GM11168 (cell line): ENCODE measurements around the gene IGF1R.

Experiments used
- in situ Hi-C: fragments of 300-500 bp; cut with MboI; formaldehyde crosslinking; loops from one replicate; pipeline ENCODE4 v1.12.0; 2022; ENCODE audit warnings: low sequenced_read_pairs; ENCODE audit not compliant: unreplicated experiment

Gene IGF1R

DNA sequence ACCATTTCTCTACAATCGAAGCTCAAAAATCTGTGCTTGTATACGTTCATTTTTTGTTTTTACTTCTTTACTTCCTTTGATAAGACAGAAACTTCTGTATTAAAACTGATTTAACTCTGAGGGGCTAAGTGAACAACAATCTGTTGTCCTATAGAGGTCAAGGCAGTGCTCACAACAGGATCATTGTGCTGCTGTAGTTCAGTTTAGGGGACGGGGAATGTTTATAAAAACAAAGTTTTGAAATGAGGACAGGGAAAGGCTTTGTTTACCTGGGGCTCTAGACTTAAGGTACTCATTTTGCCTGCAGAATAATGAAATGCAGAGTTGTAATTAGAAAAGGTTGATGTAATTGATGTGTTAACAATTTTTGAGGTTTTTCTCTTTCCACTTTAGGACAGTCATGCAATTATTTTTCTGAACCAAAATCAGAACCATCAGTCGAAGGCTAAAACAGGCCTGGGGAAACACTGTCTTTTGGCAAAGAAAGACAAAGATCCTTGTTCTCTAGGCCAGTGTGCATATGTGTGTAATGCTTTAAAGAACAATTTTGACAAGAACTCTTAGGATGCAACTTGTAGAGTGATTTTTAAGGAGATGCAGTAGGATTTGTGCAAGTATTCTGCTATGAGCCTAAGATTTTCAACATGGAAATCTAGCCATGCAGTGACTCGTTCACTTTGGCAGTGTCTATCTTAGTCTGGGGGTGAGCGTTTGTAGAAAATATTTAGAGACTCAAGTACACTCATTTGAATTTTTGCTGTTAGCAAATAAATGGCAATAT is 194.0 kb downstream of the IGF1R start:
- in situ Hi-C loops, result no loop called here

- in situ Hi-C loops, result no loop called here
Observed at GRCh38 chr15:98842973-98843285, 194.6 kb downstream of the IGF1R start.

GRCh38 chr15:98843844-98844243 is 195.5 kb downstream of the IGF1R start:
- in situ Hi-C loops, result no loop called here

DNA sequence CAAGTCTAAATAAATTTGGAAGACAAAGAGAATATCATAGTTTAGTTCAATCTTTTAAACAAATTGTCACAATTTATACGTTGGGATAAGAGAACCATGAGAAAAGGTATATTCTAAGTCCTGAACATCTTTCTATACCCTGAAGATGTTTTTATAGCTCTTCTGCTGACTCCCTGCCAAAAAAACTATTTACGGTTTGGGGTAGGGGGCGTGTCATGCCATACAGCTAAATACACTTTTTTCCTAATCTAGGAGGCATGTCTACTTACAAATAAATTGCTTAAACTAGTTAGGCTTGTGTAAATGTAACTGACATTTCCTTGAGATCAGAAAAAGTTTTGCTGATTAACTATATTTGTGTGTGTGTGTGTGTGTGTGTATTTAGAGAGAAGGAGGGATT is 195.9 kb downstream of the IGF1R start:
- in situ Hi-C loops, result no loop called here

DNA sequence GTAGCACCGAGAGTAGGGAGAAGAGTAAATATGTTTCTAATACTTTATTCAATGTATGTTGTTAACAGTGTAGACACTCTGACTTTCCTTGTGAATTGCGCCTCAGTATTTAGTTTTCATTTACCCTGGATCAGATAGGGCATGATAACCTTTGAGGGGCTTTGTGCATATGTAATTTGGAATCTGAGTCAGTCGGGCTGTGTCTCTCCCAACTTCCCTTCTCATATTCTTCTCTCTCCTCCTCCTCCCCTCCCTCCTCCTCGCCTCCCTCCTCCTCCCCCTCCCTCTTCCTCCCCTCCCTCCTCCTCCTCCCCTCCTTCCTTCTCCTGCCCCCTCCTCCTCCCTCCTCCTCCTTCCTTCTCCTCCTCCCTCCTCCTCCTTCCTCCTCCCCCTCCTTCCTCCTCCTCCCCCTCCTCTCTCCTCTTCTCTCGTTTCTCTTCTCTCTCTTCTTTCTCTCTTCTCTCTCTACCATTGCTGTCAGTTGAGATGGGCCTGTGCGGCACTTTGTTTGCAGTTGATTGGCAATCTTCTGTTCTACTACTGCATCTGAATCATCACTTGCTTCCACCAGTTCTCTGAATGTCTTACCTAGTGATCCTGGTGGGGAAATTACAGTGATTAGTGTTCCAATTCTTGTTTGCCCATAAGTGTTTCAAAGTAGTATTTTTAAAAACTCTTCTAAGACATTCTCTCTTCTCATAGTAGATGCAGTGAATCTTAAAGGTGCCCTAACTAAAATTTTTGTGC is 197.0 kb downstream of the IGF1R start:
- in situ Hi-C loops, result no loop called here

- in situ Hi-C loops, result no loop called here
Observed at GRCh38 chr15:98850961-98851572, 202.7 kb downstream of the IGF1R start.

DNA sequence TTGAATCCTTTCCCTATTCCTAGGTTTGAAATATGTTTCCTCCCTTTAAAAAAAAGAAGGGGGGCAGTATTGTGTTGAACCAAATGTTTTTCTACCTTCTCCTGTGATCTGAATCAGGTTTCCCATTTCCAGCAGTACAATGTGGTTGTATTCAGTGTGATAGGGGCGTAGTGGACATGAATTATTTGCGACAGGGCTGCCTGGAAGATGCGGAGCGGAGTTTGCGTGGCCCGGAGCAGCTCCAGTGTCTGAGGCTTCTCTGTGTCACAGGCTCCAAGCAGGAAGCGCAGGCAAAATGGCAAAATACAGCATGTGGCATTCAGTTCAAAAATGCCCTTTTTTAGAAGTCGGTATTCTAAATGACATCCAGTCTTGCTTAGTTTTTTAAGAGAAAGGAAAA is 204.8 kb downstream of the IGF1R start:
- in situ Hi-C loops, result no loop called here

- in situ Hi-C loops, result no loop called here
Observed at GRCh38 chr15:98853617-98854420, 205.5 kb downstream of the IGF1R start.

- in situ Hi-C loops, result no loop called here
Observed at GRCh38 chr15:98854496-98854895, 206.2 kb downstream of the IGF1R start.

DNA sequence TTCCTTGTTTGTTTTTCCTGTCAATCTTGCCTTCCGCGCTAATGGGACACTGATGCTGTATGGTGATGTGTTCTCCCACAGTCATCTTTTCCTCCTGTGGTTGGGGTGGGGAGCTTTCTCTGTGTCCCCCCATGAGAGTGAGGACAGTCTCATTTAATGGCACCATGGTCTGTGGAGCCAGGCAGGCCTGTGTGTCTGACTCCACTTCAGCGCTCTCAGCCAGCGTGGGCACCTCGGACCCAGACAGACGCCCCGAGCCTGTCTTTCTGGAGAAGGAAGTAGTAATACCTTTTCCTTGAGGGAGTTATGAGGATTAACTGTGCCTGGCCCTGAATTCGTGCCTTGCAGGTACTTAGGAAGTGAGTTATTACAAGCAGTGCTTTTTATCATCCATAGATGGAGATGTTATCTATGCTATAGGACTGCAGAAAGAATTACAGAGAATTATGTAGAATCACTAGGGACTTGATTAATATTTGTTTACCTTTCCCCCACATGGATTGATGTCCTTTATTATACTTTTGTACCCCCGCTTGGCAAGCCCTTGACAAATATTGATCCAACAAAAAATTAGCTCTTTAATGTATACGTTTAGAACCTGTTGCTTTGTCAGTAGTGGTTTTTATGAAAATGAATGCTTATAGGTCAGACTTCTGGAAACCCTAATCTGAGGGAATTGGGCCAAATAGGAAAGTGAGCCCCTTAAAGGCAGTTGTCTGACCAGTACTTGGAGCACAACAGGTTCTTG is 206.9 kb downstream of the IGF1R start:
- in situ Hi-C loops, result no loop called here

DNA sequence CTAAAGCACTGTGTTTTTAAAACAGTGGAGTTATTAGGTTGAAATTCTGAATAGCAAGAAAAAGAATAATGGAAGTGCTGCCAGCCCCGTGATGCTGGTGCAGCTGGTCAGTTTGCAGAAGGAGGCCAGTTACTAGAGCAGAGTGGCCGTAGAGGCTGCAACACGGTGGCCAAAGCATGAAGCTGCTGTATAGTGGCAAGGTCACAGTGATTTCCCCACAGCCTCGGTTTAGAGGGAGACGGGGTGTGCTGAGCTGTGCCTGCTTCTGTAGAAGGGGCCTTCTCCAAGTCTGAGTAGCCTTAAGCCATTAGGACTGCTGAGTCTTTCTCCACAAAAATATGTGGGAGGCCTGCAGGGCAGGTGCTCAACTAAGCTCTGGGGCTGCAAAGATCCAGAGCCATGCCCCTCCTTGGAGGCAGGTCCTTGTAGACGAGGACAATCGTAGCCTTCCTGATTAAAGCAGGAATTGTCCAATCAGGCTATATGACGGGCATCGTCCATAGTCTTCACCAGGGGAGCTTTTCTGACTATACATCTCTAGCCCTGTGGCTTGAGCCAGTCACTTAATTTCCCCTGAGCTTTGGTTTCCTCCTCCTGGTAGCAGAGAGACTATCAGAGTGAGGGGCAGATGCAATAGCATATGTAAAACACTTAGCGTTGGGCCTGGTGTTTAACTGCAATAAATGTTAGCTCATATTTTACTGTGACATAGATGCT is 207.6 kb downstream of the IGF1R start:
- in situ Hi-C loops, result no loop called here

GRCh38 chr15:98856532-98856907 is 208.2 kb downstream of the IGF1R start:
- in situ Hi-C loops, result no loop called here

DNA sequence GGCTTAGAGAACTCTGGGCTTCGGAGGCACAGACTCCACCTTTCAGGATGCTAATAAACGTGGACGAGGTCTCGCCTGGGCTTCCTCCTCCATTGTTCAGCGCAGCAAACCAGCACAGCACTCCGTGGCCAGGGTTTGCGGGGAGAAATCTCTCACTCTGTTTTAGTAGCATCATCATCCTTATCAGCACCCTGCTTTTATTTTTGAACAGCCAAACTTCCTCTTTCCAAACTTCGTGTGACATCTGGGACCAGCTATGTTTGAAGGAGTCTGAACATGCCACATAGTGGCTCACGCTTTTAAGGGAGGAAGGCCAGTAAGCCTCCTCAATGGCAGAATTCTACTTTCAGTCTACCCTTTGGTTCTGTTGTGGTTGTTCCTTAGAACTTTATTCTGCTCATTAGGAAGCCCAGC is 210.3 kb downstream of the IGF1R start:
- in situ Hi-C loops, result no loop called here

GRCh38 chr15:98859149-98859548 is 210.8 kb downstream of the IGF1R start:
- in situ Hi-C loops, result no loop called here

DNA sequence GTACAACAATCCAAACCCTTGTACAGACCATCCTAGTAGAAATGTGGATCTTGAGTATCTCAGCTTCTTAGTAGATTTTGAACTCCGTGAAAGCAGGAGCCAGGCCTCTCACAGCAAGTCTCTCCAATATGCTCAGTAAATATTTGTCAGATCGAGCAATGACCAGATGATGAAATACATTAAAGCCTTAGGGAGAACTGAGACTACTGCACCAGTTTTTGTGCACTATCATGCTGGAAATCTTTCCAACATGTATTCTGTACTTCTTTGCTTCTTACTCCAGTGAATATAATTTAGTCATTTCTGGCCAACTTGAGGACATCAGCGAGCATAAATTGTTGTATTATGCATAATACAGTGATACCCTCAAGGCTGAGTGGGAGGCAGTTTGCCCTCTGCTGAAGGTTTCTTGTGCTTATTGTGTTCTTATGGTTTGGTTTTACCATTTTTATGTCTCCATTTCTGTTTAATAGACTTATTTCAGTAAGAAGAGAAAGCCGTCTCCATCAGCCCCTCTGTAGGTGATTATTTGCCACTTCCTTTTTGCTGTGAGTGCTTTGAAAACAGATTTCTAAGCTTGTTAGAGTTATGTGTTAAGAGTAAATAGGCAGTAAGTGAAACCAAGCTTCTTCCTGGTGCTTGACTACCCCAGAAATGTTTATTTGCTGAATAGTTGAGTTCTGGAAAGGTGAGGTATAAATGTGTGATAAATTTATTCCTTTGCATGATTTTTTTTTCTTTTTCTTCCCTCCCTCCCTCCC is 212.1 kb downstream of the IGF1R start:
- in situ Hi-C loops, result no loop called here

DNA sequence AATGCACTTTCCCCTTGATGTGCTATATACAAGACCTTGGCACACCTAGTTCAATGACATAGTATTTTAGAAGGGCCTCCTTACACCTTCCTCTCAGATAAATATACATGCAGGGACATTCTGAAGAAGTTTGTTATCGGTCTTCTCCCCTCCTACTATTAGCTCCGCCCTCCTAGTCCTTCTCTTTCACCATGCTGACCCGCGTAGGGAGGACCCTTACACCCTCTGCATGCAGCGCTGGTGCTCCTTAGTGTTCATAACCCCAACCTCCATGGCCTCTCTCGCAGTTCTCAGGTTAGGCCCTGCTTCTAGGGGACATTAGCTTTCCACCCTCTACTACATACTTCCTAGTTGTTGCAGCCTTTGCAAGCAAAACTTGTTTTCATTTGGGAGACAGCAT is 212.8 kb downstream of the IGF1R start:
- in situ Hi-C loops, result no loop called here

GRCh38 chr15:98863983-98864382 is 215.6 kb downstream of the IGF1R start:
- in situ Hi-C loops, result no loop called here

DNA sequence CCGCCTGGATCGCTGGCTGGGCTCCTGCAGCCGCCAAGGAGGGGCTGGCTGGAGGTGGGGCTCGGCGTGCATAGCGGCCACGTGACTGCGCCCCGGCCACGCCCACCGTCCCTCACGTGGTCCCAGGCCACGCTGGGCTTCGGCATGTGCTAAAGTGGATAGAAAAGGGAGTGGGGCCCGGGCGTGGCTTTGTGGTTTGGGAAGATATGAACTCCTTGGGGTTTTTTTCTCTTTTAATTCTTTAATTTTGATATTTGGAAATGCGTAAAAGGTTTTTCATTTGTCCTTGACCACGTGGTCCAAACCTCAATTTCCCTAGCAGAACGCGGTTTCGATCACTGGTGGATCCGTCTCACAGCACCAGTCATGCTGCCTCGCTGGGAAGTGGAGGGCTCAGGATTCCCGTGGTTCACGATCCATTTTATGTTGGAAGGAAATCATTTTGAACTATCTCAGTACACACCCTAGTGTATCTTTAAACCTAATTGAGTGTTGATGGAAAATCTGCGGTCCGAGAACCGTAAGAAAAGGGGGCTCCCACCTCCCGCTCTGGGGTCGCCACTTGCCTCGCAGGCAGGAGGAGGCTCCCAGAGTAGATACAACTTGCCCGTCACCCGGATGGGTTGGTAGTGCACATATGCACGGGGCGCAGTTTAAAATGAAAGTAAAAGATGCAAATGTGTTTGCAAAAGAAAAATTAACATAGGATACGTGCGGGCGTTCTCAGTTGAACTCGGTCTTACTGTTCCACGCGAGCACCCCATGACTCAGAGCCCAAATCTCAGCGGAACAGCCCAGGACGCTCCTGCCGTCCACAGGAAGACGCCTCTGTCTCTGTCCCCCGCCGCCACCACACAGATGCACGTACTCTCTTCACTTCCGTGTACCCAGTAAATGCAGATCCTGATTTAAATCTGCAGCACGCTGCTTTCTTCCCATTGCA is 217.3 kb downstream of the IGF1R start:
- in situ Hi-C loops, result no loop called here
